Activated CD4-positive, alpha-beta T cell treated with anti-CD3 and anti-CD28 coated beads, Interleukin-2, amount 50 U/mL, for 4 hours (primary cell): Measurements from ENCODE around the gene GNG12.
A peak's percentile ranks its signal among the peaks of the same experiment; 100 is the strongest.

ENCODE experiments used
- DNase-seq, 2 experiments: peaks; one replicate each; pipeline ENCODE4 v3.0.0-alpha.2; 2020

The GNG12 gene

GRCh38 chr1:67726224-67726623 lies 107.0 kb downstream of the GNG12 start:
- DNase-seq = no peak

GRCh38 chr1:67724928-67725560 lies 108.2 kb downstream of the GNG12 start:
- DNase-seq = no peak

- no peak for DNase-seq
Observed at GRCh38 chr1:67723620-67724019, 109.6 kb downstream of the GNG12 start.

GRCh38 chr1:67723126-67723525 lies 110.1 kb downstream of the GNG12 start:
- DNase-seq = no peak

- DNase-seq = no peak
Observed at GRCh38 chr1:67722292-67722944, 110.8 kb downstream of the GNG12 start.

GRCh38 chr1:67721650-67722291 lies 111.5 kb downstream of the GNG12 start:
- no peak for DNase-seq

GRCh38 chr1:67721112-67721511 lies 112.2 kb downstream of the GNG12 start:
- no peak for DNase-seq

- no peak for DNase-seq
Observed at GRCh38 chr1:67719329-67720196, 113.7 kb downstream of the GNG12 start.

- no peak for DNase-seq
Observed at GRCh38 chr1:67717876-67718275, 115.4 kb downstream of the GNG12 start.

GRCh38 chr1:67716800-67717199 lies 116.5 kb downstream of the GNG12 start:
- DNase-seq = no peak

GRCh38 chr1:67715819-67716218 lies 117.4 kb downstream of the GNG12 start:
- DNase-seq = no peak

- DNase-seq = no peak
Observed at GRCh38 chr1:67713057-67713846, 120.0 kb downstream of the GNG12 start.

GRCh38 chr1:67711855-67712212 lies 121.4 kb downstream of the GNG12 start:
- DNase-seq = no peak

- DNase-seq = no peak
Observed at GRCh38 chr1:67711158-67711854, 122.0 kb downstream of the GNG12 start.

- no peak for DNase-seq
Observed at GRCh38 chr1:67710417-67710816, 122.8 kb downstream of the GNG12 start.

GRCh38 chr1:67708606-67709005 lies 124.7 kb downstream of the GNG12 start:
- no peak for DNase-seq

- no peak for DNase-seq
Observed at GRCh38 chr1:67705735-67706453, 127.4 kb downstream of the GNG12 start.

GRCh38 chr1:67704351-67704750 lies 128.9 kb downstream of the GNG12 start:
- no peak for DNase-seq

- DNase-seq = no peak
Observed at GRCh38 chr1:67701876-67702275, 131.4 kb downstream of the GNG12 start.

- DNase-seq = peak in 1 of 2 experiments; percentile 1
Observed at GRCh38 chr1:67700692-67701410, 132.4 kb downstream of the GNG12 start.

GRCh38 chr1:67700220-67700619 lies 133.0 kb downstream of the GNG12 start:
- DNase-seq = no peak
